MCF 10A (cell line): Measurements from ENCODE around the gene ZNF316. TPM values are rescaled to one million over a fixed set of nuclear protein-coding genes. Genes with fewer than 3 reads are reported as not detected.

Source experiments
- BruUV-seq: library from RNA; stranded (reverse); fragments of 400-500 nt; replicated peaks from 2 replicates; lab custom pipeline; 2021; lab: Mats Ljungman, UMichigan
- CTCF ChIA-PET: fragments of 300-600 bp; sonication (Branson Sonifier 250); formaldehyde crosslinking; extraction: SDS; loops from one replicate; lab custom pipeline; 2021; ENCODE audit warnings: antibody characterized with exemption, inconsistent platforms; lab: Yijun Ruan, JAX
- POLR2A ChIA-PET: fragments of 300-600, 350-650 bp; sonication (Branson Sonifier 250); formaldehyde crosslinking; extraction: SDS; loops from one replicate; lab custom pipeline; 2020; ENCODE audit warnings: antibody characterized with exemption, inconsistent platforms; lab: Yijun Ruan, JAX
- DNase-seq: peaks from one replicate; pipeline ENCODE4 v3.0.0-alpha.2; 2018; ENCODE audit not compliant: unreplicated experiment
- H3K27ac Mint-ChIP-seq: one replicate; pipeline ENCODE4 v1.8.0; 2022; ENCODE audit warnings: mild to moderate bottlenecking, low read depth, mixed read lengths; ENCODE audit not compliant: unreplicated experiment
- H3K27me3 Mint-ChIP-seq: one replicate; pipeline ENCODE4 v1.8.0; 2022; ENCODE audit warnings: mixed read lengths; ENCODE audit not compliant: insufficient read depth, unreplicated experiment
- H3K36me3 Mint-ChIP-seq: one replicate; pipeline ENCODE4 v1.8.0; 2022; ENCODE audit warnings: mild to moderate bottlenecking, moderate library complexity, mixed read lengths; ENCODE audit not compliant: insufficient read depth, unreplicated experiment
- H3K4me1 Mint-ChIP-seq: one replicate; pipeline ENCODE4 v1.8.0; 2022; ENCODE audit warnings: mixed read lengths; ENCODE audit not compliant: insufficient read depth, unreplicated experiment
- H3K4me3 Mint-ChIP-seq: one replicate; pipeline ENCODE4 v1.8.0; 2022; ENCODE audit warnings: mild to moderate bottlenecking, moderate library complexity, mixed read lengths; ENCODE audit not compliant: unreplicated experiment
- H3K9me3 Mint-ChIP-seq: one replicate; pipeline ENCODE4 v1.8.0; 2022; ENCODE audit warnings: mixed read lengths; ENCODE audit not compliant: unreplicated experiment
- CTCF ChIP-seq: fragments of 200-600 bp; IDR thresholded peaks from one replicate; pipeline ENCODE4 v1.8.0; 2022; ENCODE audit warnings: antibody characterized with exemption, mild to moderate bottlenecking; ENCODE audit not compliant: unreplicated experiment
- intact Hi-C: fragments of 100-400 bp; cut with micrococcal nuclease; formaldehyde crosslinking; loops from 2 replicates; pipeline ENCODE4 v1.14.1; 2022
- total RNA-seq: library from RNA; stranded (reverse); gene quantifications from 2 replicates; pipeline ENCODE4 v1.2.3, GENCODE V29; 2022

The ZNF316 gene
- total RNA-seq, 1 experiment from 2014 or later: 27.1 TPM

- intact Hi-C loops: no loop called here
- no peaks in the 10 kb centered on the region for H3K9me3 Mint-ChIP-seq
- H3K4me1 Mint-ChIP-seq: peaks cover 16% of the 10 kb centered on the region
- peaks cover 47% of the 10 kb centered on the region for H3K36me3 Mint-ChIP-seq
- POLR2A ChIA-PET: no interaction called here
- no peak for DNase-seq
- H3K4me3 Mint-ChIP-seq: no peak overlapping the region
- no peak for TF ChIP-seq CTCF
- no TSS peak for BruUV-seq
- no peaks in the 10 kb centered on the region for H3K27me3 Mint-ChIP-seq
- CTCF ChIA-PET: interaction anchor here (0.6 kb wide), 1 partner anchor 71 kb away, joined by 5 read pairs; no protein-coding TSS in a partner anchor
- no peak overlapping the region for H3K27ac Mint-ChIP-seq
These were observed 4.4 kb downstream of the ZNF316 start for GRCh38 chr7:6641305-6642035.

GRCh38 chr7:6642239-6642839, 5.2 kb downstream of the ZNF316 start:
- Mint-ChIP-seq H3K36me3 (peaks cover 54% of the 10 kb centered on the region), H3K9me3 (no peaks in the 10 kb centered on the region), H3K4me3 (no peak overlapping the region), H3K4me1 (peaks cover 16% of the 10 kb centered on the region), H3K27me3 (no peaks in the 10 kb centered on the region), H3K27ac (peak overlapping the region; percentile 51)
- CTCF ChIA-PET: no interaction called here
- BruUV-seq: no TSS peak
- no peak for TF ChIP-seq CTCF
- intact Hi-C loops: no loop called here
- POLR2A ChIA-PET: interaction anchor here (0.7 kb wide), 1 partner anchor 78 kb away, joined by 3 read pairs; no protein-coding TSS in a partner anchor
- no peak for DNase-seq

- no TSS peak for BruUV-seq
- CTCF ChIA-PET: no interaction called here
- no peaks in the 10 kb centered on the region for H3K27me3 Mint-ChIP-seq
These were observed 5.9 kb downstream of the ZNF316 start for GRCh38 chr7:6642861-6643640.

More at GRCh38 chr7:6642861-6643640, 5.9 kb downstream of the ZNF316 start:
- intact Hi-C loops: no loop called here
- Mint-ChIP-seq H3K9me3 (no peaks in the 10 kb centered on the region), H3K4me3 (no peak overlapping the region), H3K4me1 (peaks cover 13% of the 10 kb centered on the region), H3K36me3 (peaks cover 60% of the 10 kb centered on the region), H3K27ac (peak overlapping the region; percentile 51)
- POLR2A ChIA-PET: interaction anchor here (0.7 kb wide), 1 partner anchor 77 kb away, joined by 3 read pairs; no protein-coding TSS in a partner anchor
- TF ChIP-seq CTCF: no peak
- no peak for DNase-seq
